GM12891 (cell line): ENCODE data around the gene FLVCR1.

ENCODE experiments used
- POLR2A ChIP-seq: IDR thresholded peaks from 2 replicates; pipeline ENCODE4 v1.6.1; 2011; ENCODE audit warnings: low read depth, low read length, control low read depth
- POLR2AphosphoS5 ChIP-seq: IDR thresholded peaks from 2 replicates; pipeline ENCODE4 v1.6.1; 2011; ENCODE audit warnings: low read depth, low read length, control low read depth
- POU2F2 ChIP-seq: IDR thresholded peaks from 2 replicates; pipeline ENCODE4 v1.6.1; 2011; ENCODE audit warnings: low read depth, mild to moderate bottlenecking, control low read depth, low read length, moderate library complexity
- TAF1 ChIP-seq: IDR thresholded peaks from 2 replicates; pipeline ENCODE4 v1.6.1; 2011; ENCODE audit warnings: low read depth, low read length, control low read depth

DNA sequence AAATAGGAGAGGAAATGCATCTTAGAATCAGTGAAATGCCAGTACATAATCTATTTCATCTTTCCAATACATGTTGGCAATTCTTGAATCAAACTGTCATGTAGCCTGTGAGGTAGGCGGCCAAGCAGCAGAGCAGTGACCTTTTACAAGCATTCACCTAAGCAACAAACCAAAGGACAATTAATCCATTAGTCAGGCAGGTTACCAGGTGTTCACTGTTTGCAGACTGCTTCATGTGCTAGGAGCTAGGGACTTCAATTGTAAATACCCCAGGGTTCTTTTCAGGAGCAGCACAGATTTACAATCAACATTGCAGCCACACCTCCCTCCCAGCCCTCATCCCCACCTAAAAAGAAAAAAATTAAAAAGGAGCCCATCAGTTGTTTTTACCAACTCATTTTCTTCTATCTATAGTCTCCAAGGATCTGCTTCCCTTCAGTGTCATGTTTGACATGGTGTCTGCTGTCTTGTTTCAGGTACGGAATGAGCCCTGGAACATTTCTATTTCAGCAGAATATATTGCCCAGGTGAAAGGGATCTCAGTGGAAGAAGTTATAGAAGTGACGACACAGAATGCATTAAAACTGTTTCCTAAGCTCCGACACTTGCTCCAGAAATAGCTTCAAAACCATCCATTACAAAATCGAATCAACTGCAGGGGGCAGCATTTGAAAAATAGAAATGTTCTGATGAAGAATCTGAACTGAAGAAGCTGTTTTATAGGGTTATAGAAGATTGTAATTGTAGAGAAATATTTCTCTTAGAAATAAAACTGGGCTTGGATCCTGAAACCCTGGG lies 43.3 kb upstream of the FLVCR1 start:
- no peak for TF ChIP-seq POLR2A
- no peak for TF ChIP-seq POLR2AphosphoS5
- no peak for TF ChIP-seq TAF1
- no peak for TF ChIP-seq POU2F2
